ENCODE measurements around the gene SS18L1. TPM values are rescaled to one million over a fixed set of nuclear protein-coding genes. Genes with fewer than 3 reads are reported as not detected.

The SS18L1 gene
- total and polyA plus RNA-seq, 10 donors = 6.7 to 18.6 (median 13.9) TPM

GRCh38 chr20:62231292-62231691 is 87.7 kb downstream of the SS18L1 start:
- no peak for TF ChIP-seq POLR2A (IDR thresholded peaks at IDR 0.05)
- TF ChIP-seq, protein P1, sequence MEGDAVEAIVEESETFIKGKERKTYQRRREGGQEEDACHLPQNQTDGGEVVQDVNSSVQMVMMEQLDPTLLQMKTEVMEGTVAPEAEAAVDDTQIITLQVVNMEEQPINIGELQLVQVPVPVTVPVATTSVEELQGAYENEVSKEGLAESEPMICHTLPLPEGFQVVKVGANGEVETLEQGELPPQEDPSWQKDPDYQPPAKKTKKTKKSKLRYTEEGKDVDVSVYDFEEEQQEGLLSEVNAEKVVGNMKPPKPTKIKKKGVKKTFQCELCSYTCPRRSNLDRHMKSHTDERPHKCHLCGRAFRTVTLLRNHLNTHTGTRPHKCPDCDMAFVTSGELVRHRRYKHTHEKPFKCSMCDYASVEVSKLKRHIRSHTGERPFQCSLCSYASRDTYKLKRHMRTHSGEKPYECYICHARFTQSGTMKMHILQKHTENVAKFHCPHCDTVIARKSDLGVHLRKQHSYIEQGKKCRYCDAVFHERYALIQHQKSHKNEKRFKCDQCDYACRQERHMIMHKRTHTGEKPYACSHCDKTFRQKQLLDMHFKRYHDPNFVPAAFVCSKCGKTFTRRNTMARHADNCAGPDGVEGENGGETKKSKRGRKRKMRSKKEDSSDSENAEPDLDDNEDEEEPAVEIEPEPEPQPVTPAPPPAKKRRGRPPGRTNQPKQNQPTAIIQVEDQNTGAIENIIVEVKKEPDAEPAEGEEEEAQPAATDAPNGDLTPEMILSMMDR (IDR thresholded peaks at IDR 0.05 in 8 of 11, conservative IDR thresholded peaks at IDR 0.05 in 3 of 11) = no peak
- TF ChIP-seq POLR2AphosphoS5 (IDR thresholded peaks at IDR 0.05) = no peak
- 72 to 94% (median 93%) methylated on average over 5 to 6 of the region's 6 CpGs for WGBS, 5 donors
- peaks cover 0 to 7% (median 0%) of the 10 kb centered on the region in 8 donors for H3K9me3 ChIP-seq
- H3K4me1 ChIP-seq = peaks cover 0 to 12% (median 0%) of the 10 kb centered on the region in 6 donors
- H3K27me3 ChIP-seq (replicated peaks in 1 of 7) = peaks cover 0 to 37% (median 9%) of the 10 kb centered on the region in 7 donors
- no peaks in the 10 kb centered on the region for H3K36me3 ChIP-seq
- no peak overlapping the region for H3K4me3 ChIP-seq
- DNase-seq = no peak
- intact Hi-C loops (cut with DNase I; ENCODE audit: low total_unique reads) = no loop called here
- no peak overlapping the region for H3K27ac ChIP-seq

Other genes starting within 250 kb of the SS18L1 start
- gene TAF4, start 77.9 kb upstream of the SS18L1 start, total RNA-seq = 10 to 100 TPM; 15.5 to 28.3 (median 18.6) TPM
- 1 to 10 TPM; 4.3 to 7.2 (median 4.4) TPM for gene TAF4, start 77.9 kb upstream of the SS18L1 start, polyA plus RNA-seq
- 10 to 100 TPM; 17.6 to 37.6 (median 31.9) TPM for gene LSM14B, start 21.3 kb upstream of the SS18L1 start, total RNA-seq
- gene LSM14B, start 21.3 kb upstream of the SS18L1 start, polyA plus RNA-seq = 10 to 100 TPM; 14.0 to 20.1 (median 15.0) TPM
- gene PSMA7, start 375 bp upstream of the SS18L1 start, total RNA-seq = 100 to 1,000 TPM; 157 to 247 (median 180) TPM
- 100 to 1,000 TPM; 178 to 281 (median 235) TPM for gene PSMA7, start 375 bp upstream of the SS18L1 start, polyA plus RNA-seq
- gene MTG2, start 39.3 kb downstream of the SS18L1 start, total RNA-seq = 10 to 100 TPM; 22.6 to 39.8 (median 37.5) TPM
- 10 to 100 TPM; 26.9 to 41.3 (median 37.7) TPM for gene MTG2, start 39.3 kb downstream of the SS18L1 start, polyA plus RNA-seq
- gene HRH3, start 76.5 kb downstream of the SS18L1 start, total RNA-seq = not detected
- not detected for gene HRH3, start 76.5 kb downstream of the SS18L1 start, polyA plus RNA-seq
- 10 to 100 TPM; 40.6 to 81.7 (median 64.8) TPM for gene OSBPL2, start 94.8 kb downstream of the SS18L1 start, total RNA-seq
- 10 to 100 TPM in 2 of 3 donors, 1 to 10 TPM in 1; 9.2 to 19.6 (median 14.0) TPM for gene OSBPL2, start 94.8 kb downstream of the SS18L1 start, polyA plus RNA-seq
- 100 to 1,000 TPM in 2 of 7 donors, 10 to 100 TPM in 5; 67.1 to 112 (median 82.3) TPM for gene ADRM1, start 159.2 kb downstream of the SS18L1 start, total RNA-seq
- gene ADRM1, start 159.2 kb downstream of the SS18L1 start, polyA plus RNA-seq = 10 to 100 TPM; 60.5 to 95.6 (median 74.7) TPM
- 100 to 1,000 TPM in 4 of 7 donors, 10 to 100 TPM in 3; 69.8 to 203 (median 108) TPM for gene LAMA5, start 223.5 kb downstream of the SS18L1 start, total RNA-seq
- 100 to 1,000 TPM in 2 of 3 donors, 10 to 100 TPM in 1; 46.5 to 266 (median 128) TPM for gene LAMA5, start 223.5 kb downstream of the SS18L1 start, polyA plus RNA-seq
- 1,000 to 10,000 TPM; 1,168 to 3,909 (median 1,666) TPM for gene RPS21, start 243.3 kb downstream of the SS18L1 start, total RNA-seq
- over 10,000 TPM in 2 of 3 donors, 1,000 to 10,000 TPM in 1; 9,792 to 11,722 (median 10,372) TPM for gene RPS21, start 243.3 kb downstream of the SS18L1 start, polyA plus RNA-seq

All from spleen (tissue), 11 donors.